Measurements from ENCODE around the gene SVOPL.

SVOPL gene

GRCh38 chr7:138556771-138557484 lies 144.2 kb downstream of the SVOPL start:
- DNase-seq (ENCODE audit: low read depth) = peak; percentile 27

DNA sequence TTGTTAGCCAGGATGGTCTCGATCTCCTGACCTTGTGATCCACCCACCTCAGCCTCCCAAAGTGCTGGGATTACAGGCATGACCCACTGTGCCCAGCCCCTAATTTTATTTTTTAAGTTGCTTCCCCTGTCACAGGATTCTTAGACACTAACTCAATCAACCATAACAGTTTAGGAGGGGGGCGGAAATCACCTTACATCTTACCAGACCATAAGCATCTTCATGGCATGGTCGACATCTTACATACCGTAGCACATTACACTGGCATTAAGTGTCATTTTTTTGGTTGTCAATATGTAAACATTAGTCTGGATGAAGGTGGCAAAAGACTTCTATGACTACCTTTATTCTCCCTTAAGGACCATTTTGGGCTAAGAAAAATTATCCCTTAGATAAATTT lies 145.5 kb downstream of the SVOPL start:
- DNase-seq (ENCODE audit: low read depth) = no peak

GRCh38 chr7:138554674-138555073 lies 146.5 kb downstream of the SVOPL start:
- DNase-seq (ENCODE audit: low read depth) = no peak

DNA sequence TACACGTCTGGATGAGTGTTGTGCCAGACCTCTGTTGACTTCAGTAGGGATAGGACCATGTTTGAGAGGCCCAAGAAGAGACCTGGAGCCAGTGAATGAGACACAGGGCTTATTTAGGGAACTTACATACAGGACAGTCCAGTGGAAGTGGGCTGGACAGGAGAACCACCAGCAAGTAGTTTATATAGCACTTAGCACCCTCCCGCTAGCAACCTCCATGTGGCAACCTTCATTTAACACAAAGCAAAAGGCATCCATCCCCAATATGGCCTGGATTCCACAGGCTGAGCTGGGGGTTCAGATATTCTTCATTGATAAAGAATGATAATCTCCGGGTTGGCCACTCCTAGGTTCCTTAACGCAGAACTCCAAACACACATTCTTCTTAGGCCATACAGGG lies 147.4 kb downstream of the SVOPL start:
- DNase-seq (ENCODE audit: low read depth) = no peak

- no peak for DNase-seq (ENCODE audit: low read depth)
Measured at GRCh38 chr7:138551102-138551501, 150.1 kb downstream of the SVOPL start.

DNA sequence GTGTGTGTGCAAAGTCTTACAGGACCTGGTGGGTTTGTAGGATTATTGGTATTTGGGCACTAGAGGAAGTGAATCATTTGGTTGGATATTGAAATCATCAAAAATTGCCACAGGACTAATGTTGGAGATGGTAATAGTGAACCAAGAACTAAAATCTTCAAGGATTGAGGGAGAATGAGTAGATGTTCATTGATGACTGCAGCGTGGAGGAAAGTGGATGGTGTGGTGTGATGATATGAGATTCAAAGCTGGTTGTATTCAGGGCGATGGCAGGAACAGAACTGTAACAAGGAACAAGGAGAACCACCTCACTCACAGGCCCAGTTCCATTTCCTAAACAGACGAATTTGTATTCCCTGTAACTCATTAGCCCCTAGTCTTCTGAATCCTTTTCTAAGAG lies 150.8 kb downstream of the SVOPL start:
- no peak for DNase-seq (ENCODE audit: low read depth)

GRCh38 chr7:138549082-138549481 lies 152.1 kb downstream of the SVOPL start:
- DNase-seq (ENCODE audit: low read depth) = peak; percentile 81

DNA sequence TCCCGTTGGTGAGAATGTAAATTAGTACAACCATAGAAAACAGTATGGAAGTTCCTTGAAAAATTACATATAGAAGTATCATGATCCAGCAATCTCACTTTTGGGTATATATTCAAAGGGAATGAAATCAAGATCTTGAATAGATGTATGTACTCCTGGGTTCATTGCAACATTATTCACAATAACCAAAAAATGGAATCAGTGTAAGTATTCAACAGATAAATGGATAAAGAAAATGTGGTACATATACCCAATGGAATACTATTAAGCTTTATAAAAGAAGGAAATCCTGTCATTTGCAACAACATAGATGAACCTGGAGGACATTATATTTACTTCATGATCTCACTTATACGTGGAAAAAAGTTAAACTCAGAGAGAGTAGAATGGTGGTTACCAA lies 154.3 kb downstream of the SVOPL start:
- DNase-seq (ENCODE audit: low read depth) = no peak

GRCh38 chr7:138546064-138546619 lies 155.0 kb downstream of the SVOPL start:
- no peak for DNase-seq (ENCODE audit: low read depth)

DNA sequence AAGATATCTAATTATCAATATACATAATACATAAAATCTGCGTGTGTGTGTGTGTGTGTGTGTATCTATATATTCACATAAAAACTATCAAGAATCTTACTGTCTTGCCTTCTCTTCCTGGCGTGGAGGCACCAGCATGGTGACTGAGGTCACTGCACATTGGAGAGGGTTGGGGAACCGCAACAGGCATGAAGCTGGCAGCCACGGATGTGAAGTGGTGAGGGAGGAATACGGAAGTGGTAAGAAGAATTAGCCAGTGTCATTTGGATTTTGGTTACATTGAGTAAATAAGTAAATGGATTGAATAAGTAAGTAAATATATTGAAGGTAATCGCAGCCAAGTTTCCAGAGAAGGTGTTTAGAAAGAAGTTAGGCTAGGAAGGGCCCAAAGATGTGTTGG lies 156.0 kb downstream of the SVOPL start:
- no peak for DNase-seq (ENCODE audit: low read depth)
